ENCODE data around the gene FLNB.

DNA sequence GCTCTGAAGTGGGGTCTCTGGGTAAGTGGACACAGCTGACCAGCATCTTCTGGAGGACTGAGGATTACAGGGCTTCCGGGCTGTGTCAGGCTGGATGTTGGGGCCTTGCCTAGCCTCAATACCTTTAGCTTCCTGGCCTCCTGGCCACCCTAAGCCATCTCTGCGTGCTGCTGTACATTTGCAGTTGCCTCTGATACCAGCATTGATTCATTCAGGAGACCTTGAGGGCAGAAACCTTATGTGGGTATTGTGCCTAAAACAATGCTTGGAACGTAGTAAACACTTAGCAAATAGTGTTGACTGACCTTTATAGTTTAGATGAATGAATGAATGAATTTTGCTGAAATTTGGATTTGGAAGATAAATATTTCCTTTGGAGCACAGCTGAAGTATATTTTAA lies 97.0 kb downstream of the FLNB start:
- TF ChIP-seq TAF1 (IDR thresholded peaks at IDR 0.05; ENCODE audit: borderline replicate concordance, insufficient read depth, low read length) (no peak), POLR2AphosphoS5 (IDR thresholded peaks at IDR 0.05; ENCODE audit: low read depth, low read length) (no peak), SIN3A (IDR thresholded peaks at IDR 0.05; ENCODE audit: borderline replicate concordance, insufficient read depth, low read length) (no peak)
- TF ChIP-seq, protein P1, sequence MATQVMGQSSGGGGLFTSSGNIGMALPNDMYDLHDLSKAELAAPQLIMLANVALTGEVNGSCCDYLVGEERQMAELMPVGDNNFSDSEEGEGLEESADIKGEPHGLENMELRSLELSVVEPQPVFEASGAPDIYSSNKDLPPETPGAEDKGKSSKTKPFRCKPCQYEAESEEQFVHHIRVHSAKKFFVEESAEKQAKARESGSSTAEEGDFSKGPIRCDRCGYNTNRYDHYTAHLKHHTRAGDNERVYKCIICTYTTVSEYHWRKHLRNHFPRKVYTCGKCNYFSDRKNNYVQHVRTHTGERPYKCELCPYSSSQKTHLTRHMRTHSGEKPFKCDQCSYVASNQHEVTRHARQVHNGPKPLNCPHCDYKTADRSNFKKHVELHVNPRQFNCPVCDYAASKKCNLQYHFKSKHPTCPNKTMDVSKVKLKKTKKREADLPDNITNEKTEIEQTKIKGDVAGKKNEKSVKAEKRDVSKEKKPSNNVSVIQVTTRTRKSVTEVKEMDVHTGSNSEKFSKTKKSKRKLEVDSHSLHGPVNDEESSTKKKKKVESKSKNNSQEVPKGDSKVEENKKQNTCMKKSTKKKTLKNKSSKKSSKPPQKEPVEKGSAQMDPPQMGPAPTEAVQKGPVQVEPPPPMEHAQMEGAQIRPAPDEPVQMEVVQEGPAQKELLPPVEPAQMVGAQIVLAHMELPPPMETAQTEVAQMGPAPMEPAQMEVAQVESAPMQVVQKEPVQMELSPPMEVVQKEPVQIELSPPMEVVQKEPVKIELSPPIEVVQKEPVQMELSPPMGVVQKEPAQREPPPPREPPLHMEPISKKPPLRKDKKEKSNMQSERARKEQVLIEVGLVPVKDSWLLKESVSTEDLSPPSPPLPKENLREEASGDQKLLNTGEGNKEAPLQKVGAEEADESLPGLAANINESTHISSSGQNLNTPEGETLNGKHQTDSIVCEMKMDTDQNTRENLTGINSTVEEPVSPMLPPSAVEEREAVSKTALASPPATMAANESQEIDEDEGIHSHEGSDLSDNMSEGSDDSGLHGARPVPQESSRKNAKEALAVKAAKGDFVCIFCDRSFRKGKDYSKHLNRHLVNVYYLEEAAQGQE (IDR thresholded peaks at IDR 0.05; ENCODE audit: insufficient read depth in 1 of 2, low read depth in 2 of 2, low read length in 2 of 2): no peak

Measured in PFSK-1 (cell line).